Activated naive CD4-positive, alpha-beta T cell treated with anti-CD3 and anti-CD28 coated beads, Interleukin-2, amount 10 ng/mL, durations not matched to agents 7 days and 5 days (primary cell): ENCODE measurements around the gene UVSSA.

Experiments used
- CTCF ChIA-PET: fragments of 350-600 bp; sonication (Branson Sonifier 250); formaldehyde crosslinking; loops from one replicate; lab custom pipeline; 2021; ENCODE audit warnings: antibody characterized with exemption; lab: Charles Lee
- DNase-seq: peaks from one replicate; pipeline ENCODE4 v3.0.0-alpha.2; 2020
- H3K27ac Mint-ChIP-seq: one replicate; pipeline ENCODE4 v1.8.0; 2021; ENCODE audit warnings: mild to moderate bottlenecking, moderate library complexity, mixed read lengths
- H3K27me3 Mint-ChIP-seq: one replicate; pipeline ENCODE4 v1.8.0; 2021; ENCODE audit warnings: mild to moderate bottlenecking, mixed read lengths
- H3K36me3 Mint-ChIP-seq: one replicate; pipeline ENCODE4 v1.8.0; 2021; ENCODE audit warnings: mixed read lengths
- H3K4me1 Mint-ChIP-seq: one replicate; pipeline ENCODE4 v1.8.0; 2021; ENCODE audit warnings: mixed read lengths
- H3K4me3 Mint-ChIP-seq: one replicate; pipeline ENCODE4 v1.8.0; 2021; ENCODE audit warnings: mild to moderate bottlenecking, moderate library complexity, mixed read lengths
- H3K9me3 Mint-ChIP-seq: one replicate; pipeline ENCODE4 v1.8.0; 2021; ENCODE audit warnings: mixed read lengths

UVSSA gene

DNA sequence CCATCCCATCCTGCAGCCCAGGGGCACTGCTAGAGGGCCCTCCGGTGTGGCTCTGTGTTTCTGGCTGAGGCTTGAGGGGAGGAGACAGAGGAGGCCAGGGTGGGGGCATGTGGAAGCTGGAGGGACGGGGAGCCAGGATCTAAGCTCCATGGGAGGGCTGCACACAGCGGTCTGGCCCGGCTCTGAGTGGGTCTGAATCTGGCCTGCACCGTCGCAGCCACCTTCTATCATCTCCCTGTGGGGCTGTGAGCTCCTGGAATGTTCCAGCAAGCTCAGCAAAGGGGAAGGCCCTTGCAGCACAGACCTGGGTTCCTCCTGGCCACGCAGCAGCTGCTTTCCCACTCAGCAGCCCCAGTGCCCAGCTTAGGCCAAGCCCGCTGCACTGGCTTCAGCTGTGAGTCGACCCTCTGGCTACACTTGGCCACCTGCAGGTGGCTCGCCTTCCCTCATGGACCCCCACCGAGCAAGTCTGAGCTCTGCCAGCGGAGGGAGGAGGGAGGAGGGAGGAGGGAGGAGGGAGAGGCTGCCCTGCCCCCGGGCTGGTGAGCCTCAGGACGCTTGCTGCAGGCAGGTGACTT lies 53.9 kb downstream of the UVSSA start:
- H3K36me3 Mint-ChIP-seq, result peaks cover 3% of the 10 kb centered on the region
- H3K9me3 Mint-ChIP-seq, result peaks cover 14% of the 10 kb centered on the region
- H3K4me3 Mint-ChIP-seq, result no peak overlapping the region
- no peak overlapping the region for H3K27ac Mint-ChIP-seq
- no peaks in the 10 kb centered on the region for H3K4me1 Mint-ChIP-seq
- H3K27me3 Mint-ChIP-seq, result peaks cover 74% of the 10 kb centered on the region
- peak; percentile 14 for DNase-seq
- CTCF ChIA-PET, result no interaction called here

DNA sequence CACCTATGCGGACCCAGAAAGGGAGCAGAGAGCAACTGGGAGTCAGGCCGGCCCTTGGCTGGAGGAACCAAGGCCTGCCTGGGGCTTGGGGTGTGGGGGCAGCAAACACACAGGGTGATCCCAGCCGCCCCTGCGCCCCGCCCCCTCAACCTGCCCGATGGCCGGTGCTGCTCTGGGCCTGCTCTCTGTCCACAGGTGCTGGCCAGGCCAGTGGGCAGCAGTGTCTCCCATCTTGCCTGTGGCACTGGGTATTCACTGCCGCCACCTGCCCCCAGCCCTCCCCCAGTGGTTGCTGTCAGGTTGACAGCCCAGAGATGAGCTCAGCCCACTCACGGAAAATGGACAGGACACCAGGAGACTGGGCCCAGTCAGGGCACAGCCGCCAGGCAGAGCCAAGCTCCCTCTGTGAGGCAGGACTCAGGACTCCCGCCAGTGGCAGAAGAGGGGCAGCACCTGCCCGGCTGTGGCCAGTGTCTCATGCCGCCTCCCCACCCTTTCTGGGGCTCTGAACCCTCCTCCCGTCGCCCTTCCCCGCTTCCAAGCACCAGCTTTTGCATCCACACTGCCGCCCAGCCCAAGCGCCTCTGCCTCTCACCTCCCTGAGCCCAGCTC lies 54.5 kb downstream of the UVSSA start:
- Mint-ChIP-seq H3K27ac (peak overlapping the region; percentile 58), H3K4me3 (no peak overlapping the region), H3K36me3 (peaks cover 3% of the 10 kb centered on the region), H3K4me1 (no peaks in the 10 kb centered on the region), H3K27me3 (peaks cover 76% of the 10 kb centered on the region), H3K9me3 (peaks cover 10% of the 10 kb centered on the region)
- CTCF ChIA-PET, result no interaction called here
- peak; percentile 16 for DNase-seq

DNA sequence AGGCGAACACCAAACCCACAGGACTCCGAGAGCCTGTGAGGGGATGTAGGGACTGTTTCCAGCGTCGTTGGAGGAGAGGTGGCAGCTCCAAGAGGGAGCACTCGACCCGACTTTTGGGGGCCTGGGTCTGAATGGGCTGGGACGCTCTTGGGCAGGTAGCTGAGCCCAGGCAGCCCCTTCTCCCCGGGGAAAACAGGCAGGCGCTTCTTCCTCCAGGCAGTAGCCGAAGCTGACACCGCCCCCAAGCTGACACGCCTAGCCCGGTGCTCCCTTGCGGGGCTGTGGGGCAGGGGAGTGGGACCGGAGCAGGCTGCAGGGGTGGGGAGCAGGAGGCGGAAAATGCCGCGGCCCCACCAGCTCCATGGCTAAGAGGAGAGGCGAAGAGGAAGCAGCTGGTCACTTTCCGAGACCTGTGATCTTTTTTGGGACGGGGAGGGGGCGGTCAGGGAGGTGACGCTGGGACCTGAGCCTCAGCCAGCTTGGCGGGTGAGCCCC lies 55.1 kb downstream of the UVSSA start:
- Mint-ChIP-seq H3K36me3 (peaks cover 2% of the 10 kb centered on the region), H3K4me3 (no peak overlapping the region), H3K27ac (peak overlapping the region; percentile 52), H3K4me1 (no peaks in the 10 kb centered on the region), H3K9me3 (peaks cover 7% of the 10 kb centered on the region), H3K27me3 (peaks cover 81% of the 10 kb centered on the region)
- DNase-seq, result peak; percentile 20
- CTCF ChIA-PET, result no interaction called here

DNA sequence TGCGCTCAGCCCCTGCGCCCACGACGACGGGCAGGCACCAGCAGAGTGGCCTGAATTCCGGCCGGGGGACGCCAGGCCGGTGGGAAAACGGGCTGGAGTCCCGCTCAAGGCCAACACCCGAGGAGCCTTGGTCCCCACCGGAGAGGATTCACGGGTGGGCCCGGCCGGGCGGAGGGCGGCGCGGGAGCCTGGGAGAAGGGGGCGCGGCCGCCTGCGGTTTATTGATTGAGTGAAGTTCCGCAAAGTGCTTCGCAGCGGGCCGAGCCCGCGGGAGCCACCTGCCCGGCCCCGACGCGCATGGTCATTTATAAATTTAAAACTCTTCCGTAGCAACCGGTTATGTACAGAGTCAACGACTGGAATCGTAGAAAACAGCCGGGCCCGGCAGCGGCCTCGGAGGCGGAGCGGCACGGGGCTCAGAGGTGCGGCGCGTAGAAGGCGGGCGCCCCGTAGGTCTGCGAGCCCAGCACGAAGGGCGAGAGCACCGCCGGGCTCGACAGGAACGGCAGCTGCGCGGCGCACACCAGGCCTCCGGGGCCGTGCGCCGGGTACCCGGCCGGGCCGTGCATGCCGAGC lies 55.6 kb downstream of the UVSSA start:
- Mint-ChIP-seq H3K9me3 (peaks cover 7% of the 10 kb centered on the region), H3K36me3 (peaks cover 2% of the 10 kb centered on the region), H3K4me1 (no peaks in the 10 kb centered on the region), H3K27ac (no peak overlapping the region), H3K4me3 (no peak overlapping the region), H3K27me3 (peaks cover 87% of the 10 kb centered on the region)
- CTCF ChIA-PET, result no interaction called here
- DNase-seq, result peak; percentile 16

DNA sequence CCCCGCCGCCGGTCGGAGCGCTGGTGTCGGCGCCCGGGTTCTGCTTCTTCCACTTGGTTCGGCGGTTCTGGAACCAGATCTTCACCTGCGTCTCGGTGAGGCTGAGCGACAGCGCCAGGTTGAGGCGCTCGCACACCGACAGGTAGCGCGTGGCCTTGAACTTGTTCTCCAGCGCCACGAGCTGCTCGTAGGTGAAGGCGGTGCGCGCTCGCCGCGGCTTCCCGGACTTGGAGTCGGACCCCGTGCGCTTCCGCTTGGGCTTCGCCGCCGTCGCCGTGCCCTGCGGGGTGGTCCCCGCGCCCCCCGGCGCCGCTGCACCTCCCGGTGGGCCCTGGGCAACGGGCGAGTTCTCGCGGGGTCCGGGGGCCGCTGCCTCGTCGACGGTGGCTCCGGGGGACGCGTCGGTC lies 56.2 kb downstream of the UVSSA start:
- CTCF ChIA-PET, result no interaction called here
- peaks cover 3% of the 10 kb centered on the region for H3K36me3 Mint-ChIP-seq
- peaks cover 92% of the 10 kb centered on the region for H3K27me3 Mint-ChIP-seq
- H3K4me3 Mint-ChIP-seq, result no peak overlapping the region
- H3K9me3 Mint-ChIP-seq, result peaks cover 7% of the 10 kb centered on the region
- no peaks in the 10 kb centered on the region for H3K4me1 Mint-ChIP-seq
- no peak overlapping the region for H3K27ac Mint-ChIP-seq
- DNase-seq, result peak; percentile 16

DNA sequence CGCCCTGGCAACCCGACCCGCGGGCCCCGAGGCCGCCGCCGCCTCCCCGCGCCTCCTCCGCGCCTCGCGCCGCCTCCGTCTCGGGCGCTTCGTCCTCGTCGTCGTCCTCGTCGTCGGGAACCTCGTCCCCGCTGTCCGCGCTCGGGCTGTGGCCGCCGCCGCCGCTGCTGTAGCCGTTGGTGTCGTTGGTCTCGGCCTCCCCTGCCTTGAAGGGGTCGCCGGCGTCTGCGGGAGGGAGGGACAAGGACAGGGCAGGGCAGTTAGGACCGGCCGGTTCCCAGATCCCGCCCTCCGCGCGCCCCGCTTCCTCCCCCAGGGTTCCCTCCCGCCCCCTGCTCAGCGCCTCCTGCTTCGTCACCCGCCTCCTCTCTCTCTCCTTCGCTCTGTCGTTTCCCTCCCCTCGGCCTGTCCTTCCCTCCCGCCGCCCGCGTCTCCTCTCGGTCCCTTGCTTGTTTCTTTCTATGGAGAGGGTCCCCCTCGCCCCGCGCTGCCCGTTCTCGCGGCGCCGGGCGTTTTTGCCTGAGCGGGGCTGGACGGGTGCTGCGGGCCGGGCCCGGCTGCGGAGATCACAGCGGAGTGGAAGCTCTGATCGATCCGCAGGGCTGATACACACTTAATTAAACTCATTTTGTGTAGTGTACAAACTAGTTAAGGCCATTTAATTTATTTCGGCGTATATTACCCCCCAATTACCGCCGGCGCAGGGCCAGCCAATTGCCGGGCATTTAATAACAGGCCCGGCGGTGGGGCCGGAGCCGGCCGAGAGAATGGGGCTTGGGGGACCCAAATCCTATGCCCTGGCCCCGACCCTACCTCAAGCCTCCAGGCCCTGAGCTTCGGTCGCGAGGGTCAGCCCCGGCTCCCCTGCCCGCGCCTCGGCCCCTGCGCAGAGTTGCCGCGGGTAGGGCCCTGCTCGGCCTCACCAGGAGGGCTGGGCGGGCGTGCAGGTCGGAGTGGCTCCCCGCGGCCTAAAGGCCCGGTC lies 56.9 kb downstream of the UVSSA start:
- H3K27ac Mint-ChIP-seq, result peak overlapping the region; percentile 45
- peaks cover 5% of the 10 kb centered on the region for H3K9me3 Mint-ChIP-seq
- peaks cover 95% of the 10 kb centered on the region for H3K27me3 Mint-ChIP-seq
- peaks cover 2% of the 10 kb centered on the region for H3K4me1 Mint-ChIP-seq
- CTCF ChIA-PET, result no interaction called here
- H3K4me3 Mint-ChIP-seq, result peak overlapping the region; percentile 12
- peak; percentile 17 for DNase-seq
- H3K36me3 Mint-ChIP-seq, result peaks cover 7% of the 10 kb centered on the region

DNA sequence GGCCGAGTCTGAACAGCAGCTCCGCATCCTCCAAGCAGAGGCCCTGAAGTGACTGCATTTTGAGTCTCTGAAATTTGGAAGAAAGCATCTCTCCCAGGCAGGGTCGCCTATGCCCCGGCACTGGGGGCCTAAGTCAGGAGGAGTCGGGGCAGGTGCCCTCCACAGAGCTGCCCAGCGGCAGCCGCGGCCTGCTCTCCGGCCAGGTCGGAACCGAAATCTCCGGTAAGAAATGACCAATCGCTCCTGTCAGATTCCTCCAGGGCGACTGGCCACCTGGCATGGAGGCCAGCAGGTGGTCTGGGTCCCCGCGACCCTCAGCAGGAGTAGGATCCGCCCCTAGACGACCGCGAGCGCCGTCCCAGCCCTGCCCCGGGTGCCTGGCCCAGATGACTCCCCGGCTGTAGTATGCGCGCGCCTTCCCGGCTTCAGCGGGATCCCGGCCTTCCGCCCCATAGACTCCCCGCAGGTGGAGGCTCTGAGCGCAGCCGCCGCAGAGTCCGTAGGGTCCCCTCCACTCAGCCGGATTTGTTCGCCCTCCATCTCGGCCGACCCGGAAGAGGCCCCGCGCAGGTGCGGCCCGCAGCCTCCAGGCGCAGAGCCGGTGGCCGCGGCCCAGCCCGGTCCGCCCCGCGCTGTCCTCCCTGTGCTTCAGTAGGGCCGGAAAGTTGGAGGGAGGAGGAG lies 57.7 kb downstream of the UVSSA start:
- Mint-ChIP-seq H3K4me1 (peaks cover 2% of the 10 kb centered on the region), H3K36me3 (peaks cover 7% of the 10 kb centered on the region), H3K4me3 (peak overlapping the region; percentile 44), H3K27me3 (peaks cover 96% of the 10 kb centered on the region), H3K9me3 (peaks cover 2% of the 10 kb centered on the region), H3K27ac (peak overlapping the region; percentile 28)
- CTCF ChIA-PET, result no interaction called here
- DNase-seq, result no peak

DNA sequence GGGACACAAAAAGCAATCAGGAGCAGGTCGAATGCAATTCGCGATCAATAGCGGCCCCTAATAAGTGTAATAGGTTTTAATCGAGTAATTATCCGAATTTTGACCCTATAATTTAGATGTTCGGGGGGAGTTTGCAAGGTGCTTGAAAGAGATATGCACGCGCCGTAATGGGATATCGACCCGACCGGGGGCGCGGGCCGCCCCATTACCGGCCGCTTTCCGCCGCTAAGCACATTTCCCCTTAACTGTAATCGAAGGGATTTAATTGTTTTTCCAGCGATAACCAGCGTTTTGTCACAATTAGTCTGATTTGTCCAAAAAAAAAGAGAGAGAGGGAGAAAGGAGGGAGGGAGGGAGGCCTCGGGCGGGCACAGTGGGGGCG lies 58.2 kb downstream of the UVSSA start:
- CTCF ChIA-PET, result no interaction called here
- Mint-ChIP-seq H3K9me3 (peaks cover 2% of the 10 kb centered on the region), H3K27me3 (peaks cover 96% of the 10 kb centered on the region), H3K4me1 (peaks cover 2% of the 10 kb centered on the region), H3K36me3 (peaks cover 7% of the 10 kb centered on the region), H3K27ac (peak overlapping the region; percentile 79), H3K4me3 (peak overlapping the region; percentile 44)
- no peak for DNase-seq

DNA sequence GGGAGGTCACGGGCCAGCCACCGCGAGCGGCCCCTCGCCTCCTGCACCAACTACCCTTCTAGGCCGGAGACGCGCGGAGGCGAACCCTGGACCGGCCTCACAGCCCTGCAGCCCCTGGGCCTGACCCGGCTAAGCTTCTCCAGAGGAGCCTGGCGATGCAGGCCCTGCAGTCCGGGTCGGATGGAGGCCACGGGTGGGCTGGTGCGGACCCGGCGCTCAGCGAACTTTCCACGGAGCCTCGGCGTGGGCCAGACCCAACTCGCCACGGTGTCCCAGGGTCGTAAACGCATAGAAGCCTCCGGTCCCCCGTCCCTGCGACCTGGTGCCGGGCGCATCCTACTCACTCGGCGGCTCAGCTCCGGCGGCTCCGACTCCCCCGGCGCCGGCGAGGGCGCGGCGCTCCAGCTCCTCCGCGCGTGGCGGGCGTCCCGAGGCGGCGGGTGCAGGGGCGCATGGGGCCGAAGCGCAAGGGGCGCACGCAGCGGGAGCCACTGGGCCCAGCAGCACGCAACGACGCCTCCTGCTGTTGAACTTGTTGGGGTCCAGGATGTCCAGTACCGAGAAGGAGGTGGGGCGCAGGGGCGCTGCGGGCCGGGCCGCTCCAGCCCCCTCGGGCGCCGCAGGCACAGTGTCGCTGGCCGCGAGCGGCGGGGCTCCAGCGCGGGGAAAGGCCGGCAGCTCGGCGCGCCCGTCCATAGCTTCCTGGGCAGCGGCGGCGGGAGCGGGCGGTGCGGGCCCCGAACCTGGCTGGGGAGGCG lies 58.8 kb downstream of the UVSSA start:
- DNase-seq, result no peak
- Mint-ChIP-seq H3K4me1 (peaks cover 2% of the 10 kb centered on the region), H3K27me3 (peaks cover 96% of the 10 kb centered on the region), H3K27ac (no peak overlapping the region), H3K9me3 (peaks cover 2% of the 10 kb centered on the region), H3K4me3 (no peak overlapping the region), H3K36me3 (peaks cover 7% of the 10 kb centered on the region)
- CTCF ChIA-PET, result no interaction called here

DNA sequence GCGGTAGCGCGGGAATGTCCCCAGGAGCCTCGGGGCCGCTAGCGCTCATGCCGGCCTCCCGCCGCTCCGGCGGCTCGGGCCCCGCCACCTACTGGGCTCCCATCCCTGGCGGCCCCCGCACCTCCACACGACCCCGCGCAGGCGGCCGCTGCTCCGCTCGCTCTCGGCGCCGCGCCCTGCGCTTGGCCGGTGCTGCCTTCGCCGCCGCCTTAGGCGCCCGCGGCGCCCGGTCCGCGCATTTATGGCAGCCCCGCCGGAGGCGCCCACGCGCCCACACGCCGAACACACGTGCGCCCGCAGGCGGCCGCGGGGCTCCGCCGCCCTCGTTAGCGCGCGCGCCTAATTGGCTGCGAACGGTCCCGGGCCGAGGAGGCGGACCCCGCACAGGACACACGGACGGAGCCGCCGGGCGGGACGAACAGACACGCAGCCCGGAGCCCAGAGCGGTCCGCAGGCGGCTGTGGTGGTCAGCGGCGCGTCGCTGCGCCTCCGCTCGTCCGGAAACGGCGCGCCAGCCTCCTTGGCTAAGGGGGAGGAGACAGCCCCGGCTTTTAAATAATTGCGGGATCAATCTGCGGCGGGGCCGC lies 59.5 kb downstream of the UVSSA start, which contains the start of gene NKX1-1:
Gene NKX1-1 (minus strand): TSS at position 49 of the 587 bp plus-strand sequence. CDS start 0 bp downstream, at position 49.
- peaks cover 2% of the 10 kb centered on the region for H3K9me3 Mint-ChIP-seq
- H3K4me3 Mint-ChIP-seq, result peak within 1 kb of the TSS; percentile 44
- CTCF ChIA-PET, result no interaction called here
- peaks cover 7% of the 10 kb centered on the region for H3K36me3 Mint-ChIP-seq
- peaks cover 96% of the 10 kb centered on the region for H3K27me3 Mint-ChIP-seq
- H3K27ac Mint-ChIP-seq, result peak within 1 kb of the TSS; percentile 79
- no peak for DNase-seq
- H3K4me1 Mint-ChIP-seq, result peaks cover 2% of the 10 kb centered on the region

DNA sequence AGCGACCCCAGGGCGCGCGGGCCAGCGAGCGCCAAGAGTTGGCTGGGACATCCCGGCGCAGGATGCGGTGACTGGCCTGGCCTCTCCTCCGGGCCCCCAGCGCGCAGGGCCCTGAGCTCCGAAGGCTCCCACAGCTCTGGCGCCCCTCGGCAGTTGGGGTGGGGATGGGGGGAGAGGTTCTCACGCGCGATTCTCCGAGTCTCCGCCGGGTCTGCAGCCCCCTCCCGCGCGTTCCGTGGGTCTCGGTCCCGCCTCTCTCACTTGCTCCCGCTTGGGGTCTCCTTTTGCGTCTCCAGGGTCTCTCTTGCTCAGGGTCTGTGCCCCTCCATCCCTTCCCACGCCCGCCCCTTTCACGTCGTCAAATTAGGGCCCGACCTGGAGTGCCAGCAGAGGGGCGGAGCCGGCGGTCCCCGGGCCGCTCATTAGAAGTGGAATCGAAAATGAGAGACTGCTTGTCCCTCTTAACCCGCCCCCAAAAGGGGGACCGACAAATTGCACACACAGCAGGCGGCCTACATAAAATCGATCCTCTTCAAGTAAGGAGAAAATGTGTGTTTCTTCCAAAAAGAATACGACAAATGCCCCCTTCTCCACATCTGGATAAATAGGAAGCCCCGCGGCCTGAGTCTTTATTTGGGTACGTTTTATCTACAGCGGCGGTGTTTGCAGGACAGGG lies 60.1 kb downstream of the UVSSA start:
- H3K9me3 Mint-ChIP-seq, result peaks cover 2% of the 10 kb centered on the region
- no peak for DNase-seq
- peaks cover 7% of the 10 kb centered on the region for H3K36me3 Mint-ChIP-seq
- H3K4me1 Mint-ChIP-seq, result peaks cover 2% of the 10 kb centered on the region
- peak overlapping the region; percentile 73 for H3K27ac Mint-ChIP-seq
- no peak overlapping the region for H3K4me3 Mint-ChIP-seq
- H3K27me3 Mint-ChIP-seq, result peaks cover 96% of the 10 kb centered on the region
- CTCF ChIA-PET, result no interaction called here

DNA sequence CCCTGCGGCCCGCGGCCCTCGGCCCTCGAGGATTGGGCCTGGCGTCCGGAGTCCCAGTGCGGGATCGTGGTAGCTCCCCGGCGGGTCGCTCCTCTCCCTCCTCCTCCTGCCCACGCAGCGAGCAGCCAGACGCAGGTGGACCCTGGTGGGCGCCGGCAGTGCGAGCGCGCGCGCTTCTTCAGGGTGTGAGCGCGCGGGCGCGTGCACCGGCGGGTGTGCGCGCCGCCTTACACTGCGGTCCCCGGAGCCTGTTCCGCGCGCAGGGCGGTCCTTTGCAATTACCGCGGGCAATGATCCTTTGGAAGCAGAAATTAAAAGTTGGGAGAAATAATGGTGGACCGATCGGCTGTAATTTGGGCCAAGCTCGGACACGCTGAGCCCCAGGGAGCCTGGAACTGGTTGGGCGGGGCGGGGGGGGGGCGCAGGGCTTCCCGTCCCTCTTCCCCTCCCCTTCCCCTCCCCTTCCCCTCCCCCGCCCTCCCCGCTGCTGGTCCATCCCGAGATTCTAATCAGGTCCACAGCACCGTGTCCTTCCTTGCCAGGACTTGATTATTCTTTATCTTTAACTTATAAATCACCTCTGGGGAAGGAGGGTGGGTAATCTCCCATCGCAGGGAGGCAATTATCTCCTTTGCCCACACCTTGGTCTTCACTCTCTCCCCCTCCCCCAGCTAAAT lies 60.8 kb downstream of the UVSSA start:
- H3K4me3 Mint-ChIP-seq, result no peak overlapping the region
- peaks cover 96% of the 10 kb centered on the region for H3K27me3 Mint-ChIP-seq
- no peak for DNase-seq
- peaks cover 7% of the 10 kb centered on the region for H3K36me3 Mint-ChIP-seq
- H3K27ac Mint-ChIP-seq, result no peak overlapping the region
- H3K4me1 Mint-ChIP-seq, result peaks cover 2% of the 10 kb centered on the region
- H3K9me3 Mint-ChIP-seq, result peaks cover 2% of the 10 kb centered on the region
- CTCF ChIA-PET, result no interaction called here
